HG02970 (cell line): Measurements from ENCODE around the gene AGAP3.

ENCODE experiments used
- ATAC-seq: cut with Tn5 transposase; IDR thresholded peaks from one replicate; pipeline ENCODE4 v1.9.1; 2021; ENCODE audit warnings: mild to moderate bottlenecking, moderate library complexity, moderate number of reproducible peaks; ENCODE audit not compliant: unreplicated experiment, low FRiP score

AGAP3 gene

GRCh38 chr7:151133266-151133985, 47.2 kb downstream of the AGAP3 start:
- no peak for ATAC-seq

GRCh38 chr7:151133986-151134742, 47.9 kb downstream of the AGAP3 start:
- no peak for ATAC-seq

- no peak for ATAC-seq
Observed at GRCh38 chr7:151134743-151135524, 48.7 kb downstream of the AGAP3 start.

- ATAC-seq, result no peak
Observed at GRCh38 chr7:151135525-151135845, 49.2 kb downstream of the AGAP3 start.

GRCh38 chr7:151135866-151136843, 49.9 kb downstream of the AGAP3 start:
- ATAC-seq, result no peak

- ATAC-seq, result no peak
Observed at GRCh38 chr7:151137076-151137675, 50.9 kb downstream of the AGAP3 start.

GRCh38 chr7:151137791-151138152, 51.5 kb downstream of the AGAP3 start:
- ATAC-seq, result no peak

- no peak for ATAC-seq
Observed at GRCh38 chr7:151138153-151138851, 52.0 kb downstream of the AGAP3 start.

- ATAC-seq, result no peak
Observed at GRCh38 chr7:151139071-151139790, 53.0 kb downstream of the AGAP3 start.

- no peak for ATAC-seq
Observed at GRCh38 chr7:151139791-151140190, 53.5 kb downstream of the AGAP3 start.

GRCh38 chr7:151140826-151141225, 54.6 kb downstream of the AGAP3 start:
- ATAC-seq, result no peak

- ATAC-seq, result no peak
Observed at GRCh38 chr7:151141311-151141854, 55.1 kb downstream of the AGAP3 start.

- no peak for ATAC-seq
Observed at GRCh38 chr7:151141855-151142685, 55.8 kb downstream of the AGAP3 start.

- ATAC-seq, result no peak
Observed at GRCh38 chr7:151142686-151143040, 56.4 kb downstream of the AGAP3 start.

- no peak for ATAC-seq
Observed at GRCh38 chr7:151143261-151144015, 57.2 kb downstream of the AGAP3 start.

GRCh38 chr7:151144387-151144786, 58.1 kb downstream of the AGAP3 start:
- no peak for ATAC-seq

GRCh38 chr7:151146761-151147160, 60.5 kb downstream of the AGAP3 start:
- no peak for ATAC-seq
